ENCODE results near the gene GALT. TPM values are rescaled to one million over a fixed set of nuclear protein-coding genes. Genes with fewer than 3 reads are reported as not detected.
A peak's percentile ranks its signal among the peaks of the same experiment; 100 is the strongest.
"Not testable (repeated sequence)": the region's sequence is repeated elsewhere in the genome, so short reads cannot be mapped to it uniquely, and the experiment has no call there.

Gene GALT
- total and polyA plus RNA-seq, 8 donors = 42.8 to 81.6 (median 67.5) TPM

GRCh38 chr9:34636791-34637355 is 9.6 kb upstream of the GALT start:
- Histone ChIP-seq H3K27me3 (no peaks in the 10 kb centered on the region), H3K36me3 (peaks cover 0 to 9% of the 10 kb centered on the region in 2 donors), H3K4me1 (peaks cover 11 to 28% of the 10 kb centered on the region in 2 donors), H3K9me3 (no peaks in the 10 kb centered on the region), H3K4me3 (peak overlapping the region; percentile 66 to 70), H3K27ac (peak overlapping the region; percentile 68 to 84)
- intact Hi-C loops (cut with DNase I) = no loop called here
- no peak for TF ChIP-seq CTCF (IDR thresholded peaks at IDR 0.05)
- ATAC-seq (no peak), DNase-seq (no peak)

- Histone ChIP-seq H3K27ac (peak within 1 kb of the TSS; percentile 68 to 84), H3K4me3 (peak within 1 kb of the TSS; percentile 66 to 70), H3K36me3 (peaks cover 0 to 9% of the 10 kb centered on the region in 2 donors), H3K27me3 (no peaks in the 10 kb centered on the region), H3K4me1 (peaks cover 11 to 28% of the 10 kb centered on the region in 2 donors), H3K9me3 (no peaks in the 10 kb centered on the region)
- no peak for TF ChIP-seq CTCF (IDR thresholded peaks at IDR 0.05)
- peak; percentile 99 for ATAC-seq
- intact Hi-C loops (cut with DNase I) = no loop called here
- peak; percentile 93 to 98 (median 94) for DNase-seq
These were observed 8.9 kb upstream of the GALT start, which contains the start of gene SIGMAR1 for GRCh38 chr9:34637356-34638137. Gene SIGMAR1, minus strand, starts transcription at chr9:34637787. Its CDS starts 90 bp downstream, at chr9:34637697.

- DNase-seq (no peak), ATAC-seq (no peak)
- intact Hi-C loops (cut with DNase I) = no loop called here
- H3K27me3 ChIP-seq = no peaks in the 10 kb centered on the region
- H3K4me1 ChIP-seq = peaks cover 11 to 28% of the 10 kb centered on the region in 2 donors
- H3K4me3 ChIP-seq = peak overlapping the region; percentile 66 to 70
- H3K9me3 ChIP-seq = no peaks in the 10 kb centered on the region
- peaks cover 0 to 9% of the 10 kb centered on the region in 2 donors for H3K36me3 ChIP-seq
- TF ChIP-seq CTCF (IDR thresholded peaks at IDR 0.05) = no peak
- peak overlapping the region; percentile 68 to 84 for H3K27ac ChIP-seq
These were observed 8.4 kb upstream of the GALT start for GRCh38 chr9:34638138-34638445.

- H3K9me3 ChIP-seq; H3K27me3 ChIP-seq; ATAC-seq; intact Hi-C loops (cut with DNase I); H3K36me3 ChIP-seq; H3K4me3 ChIP-seq; H3K27ac ChIP-seq; DNase-seq: not testable (repeated sequence)
- H3K4me1 ChIP-seq = peaks cover 11 to 25% of the 10 kb centered on the region in 2 donors
These were observed 7.2 kb upstream of the GALT start for GRCh38 chr9:34639322-34639721.

GRCh38 chr9:34642679-34643078 is 3.8 kb upstream of the GALT start:
- peaks cover 13 to 25% of the 10 kb centered on the region in 2 donors for H3K4me1 ChIP-seq
- H3K36me3 ChIP-seq = no peaks in the 10 kb centered on the region
- TF ChIP-seq CTCF (IDR thresholded peaks at IDR 0.05) = no peak
- H3K4me3 ChIP-seq = no peak overlapping the region
- no peak overlapping the region for H3K27ac ChIP-seq
- no peaks in the 10 kb centered on the region for H3K9me3 ChIP-seq
- intact Hi-C loops (cut with DNase I) = no loop called here
- ATAC-seq (no peak), DNase-seq (no peak)
- H3K27me3 ChIP-seq = no peaks in the 10 kb centered on the region

Measured in left lung (tissue), 10 donors.